Adrenal gland (tissue), 5 donors: ENCODE results near the gene AGPAT1.

Experiments used
- CTCF ChIP-seq, 6 experiments: fragments of 450-650 bp in 4 of 6; fragments of 200-600 bp in 2 of 6; sonication (generic) in 1 of 6; IDR thresholded peaks; 1 replicate in 5 of 6; 2 replicates in 1 of 6; pipeline versions ENCODE4 v1.5.1 to v1.8.0; 2016 to 2021; ENCODE audit warnings: antibody characterized with exemption in 6 of 6, mild to moderate bottlenecking in 2 of 6, moderate library complexity in 1 of 6
- POLR2A ChIP-seq, 2 donors: fragments of 450-650 bp; IDR thresholded peaks; one replicate each; pipeline ENCODE4 v1.6.1; 2017; ENCODE audit warnings: antibody characterized with exemption in 2 of 2, mild to moderate bottlenecking in 2 of 2, moderate library complexity in 1 of 2
- donor health status: DM: no; HTN: no; CAD: no.

DNA sequence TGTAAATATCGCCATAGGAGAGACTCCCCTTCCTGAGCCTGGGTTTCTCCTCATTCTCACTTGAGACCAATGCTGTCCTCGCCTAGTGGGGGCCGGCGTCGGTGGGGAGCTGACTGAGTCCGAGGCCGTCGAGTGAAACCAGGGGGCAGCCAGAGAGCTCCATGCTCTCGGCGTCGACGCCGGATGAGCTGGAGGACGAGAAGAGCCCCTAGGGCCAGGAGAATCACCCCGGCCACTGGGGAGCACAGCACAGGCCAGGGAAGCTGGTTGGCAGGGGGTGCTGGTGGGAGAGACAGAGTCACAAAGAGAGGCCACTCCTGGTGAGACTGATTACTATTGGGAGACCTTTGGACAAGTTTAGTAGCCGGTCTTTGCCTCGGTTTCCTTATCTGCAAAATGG is 23.0 kb upstream of the AGPAT1 start:
- TF ChIP-seq CTCF (IDR thresholded peaks at IDR 0.05) (no peak), POLR2A (IDR thresholded peaks at IDR 0.05) (no peak)
